Vagina (tissue), 2 donors: Measurements from ENCODE around the gene SLC39A11.

ENCODE experiments used
- CTCF ChIP-seq, 3 experiments: fragments of 450-650 bp in 2 of 3; fragments of 200-600 bp in 1 of 3; sonication (generic) in 1 of 3; IDR thresholded peaks; one replicate each; pipeline ENCODE4 v1.5.1; 2017 to 2019; ENCODE audit warnings: antibody characterized with exemption in 3 of 3, mild to moderate bottlenecking in 2 of 3, moderate library complexity in 2 of 3
- POLR2AphosphoS5 ChIP-seq, 2 donors: sonication (generic); formaldehyde crosslinking; IDR thresholded peaks; one replicate each; pipeline ENCODE4 v1.9.0; 2017; ENCODE audit warnings: antibody characterized with exemption in 2 of 2, mild to moderate bottlenecking in 2 of 2, low read depth in 1 of 2; ENCODE audit not compliant: insufficient read depth in 1 of 2

DNA sequence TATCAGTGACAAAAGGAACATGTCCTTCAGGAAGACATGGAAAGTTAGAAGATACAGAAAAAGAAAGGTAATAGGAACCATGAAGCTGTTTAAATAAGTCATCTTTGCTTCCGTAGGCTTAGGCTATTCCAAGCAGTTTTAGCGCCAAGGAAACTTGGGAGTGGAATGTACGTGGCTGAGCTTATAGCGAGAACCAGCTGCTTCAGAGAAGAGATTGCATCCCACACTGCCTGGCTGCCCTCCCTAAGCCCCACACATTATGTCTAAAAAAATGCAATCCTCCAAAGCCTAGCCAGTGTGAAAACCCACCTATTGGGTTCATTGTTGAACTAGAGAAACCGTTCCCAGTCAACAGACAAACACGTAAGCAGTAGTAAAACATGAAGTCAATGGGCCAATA lies 149.9 kb downstream of the SLC39A11 start:
- no peak for TF ChIP-seq POLR2AphosphoS5 (IDR thresholded peaks at IDR 0.05; ENCODE audit: insufficient read depth in 1 of 2, low read depth in 1 of 2)
- no peak for TF ChIP-seq CTCF (IDR thresholded peaks at IDR 0.05)
